HG03469 (cell line): Measurements from ENCODE around the gene ALPK1.
"Not testable (repeated sequence)": the region's sequence is repeated elsewhere in the genome, so short reads cannot be mapped to it uniquely, and the experiment has no call there.

ENCODE experiments used
- ATAC-seq: cut with Tn5 transposase; IDR thresholded peaks from one replicate; pipeline ENCODE4 v1.9.1; 2021; ENCODE audit warnings: mild to moderate bottlenecking, moderate library complexity, moderate number of reproducible peaks; ENCODE audit not compliant: unreplicated experiment

Gene ALPK1

GRCh38 chr4:112448306-112449132, 151.3 kb downstream of the ALPK1 start:
- ATAC-seq: no peak

- ATAC-seq: no peak
Measured at GRCh38 chr4:112449708-112450107, 152.5 kb downstream of the ALPK1 start.

GRCh38 chr4:112451104-112451503, 153.9 kb downstream of the ALPK1 start:
- ATAC-seq: no peak

- no peak for ATAC-seq
Measured at GRCh38 chr4:112451831-112452230, 154.7 kb downstream of the ALPK1 start.

- ATAC-seq: no peak
Measured at GRCh38 chr4:112453321-112453720, 156.2 kb downstream of the ALPK1 start.

- no peak for ATAC-seq
Measured at GRCh38 chr4:112472318-112472717, 175.1 kb downstream of the ALPK1 start.

- ATAC-seq: no peak
Measured at GRCh38 chr4:112473985-112474384, 176.8 kb downstream of the ALPK1 start.

- no peak for ATAC-seq
Measured at GRCh38 chr4:112485930-112486329, 188.8 kb downstream of the ALPK1 start.

- ATAC-seq: not testable (repeated sequence)
Measured at GRCh38 chr4:112490808-112491207, 193.6 kb downstream of the ALPK1 start.
